PC-9 (cell line): Measurements from ENCODE around the gene MRPL1.

Source experiments
- EZH2 ChIP-seq: fragments of 200-600 bp; sonication (generic); IDR thresholded peaks from 2 replicates; pipeline ENCODE4 v1.8.0; 2017; ENCODE audit warnings: antibody characterized with exemption, low read depth
- TF ChIP-seq, protein P1 (sequence below): fragments of 200-600 bp; sonication (generic); conservative IDR thresholded peaks from 2 replicates; pipeline ENCODE4 v1.6.1; 2017; ENCODE audit warnings: mixed run types, antibody characterized with exemption, mild to moderate bottlenecking, moderate library complexity

- TF ChIP-seq, protein P1, sequence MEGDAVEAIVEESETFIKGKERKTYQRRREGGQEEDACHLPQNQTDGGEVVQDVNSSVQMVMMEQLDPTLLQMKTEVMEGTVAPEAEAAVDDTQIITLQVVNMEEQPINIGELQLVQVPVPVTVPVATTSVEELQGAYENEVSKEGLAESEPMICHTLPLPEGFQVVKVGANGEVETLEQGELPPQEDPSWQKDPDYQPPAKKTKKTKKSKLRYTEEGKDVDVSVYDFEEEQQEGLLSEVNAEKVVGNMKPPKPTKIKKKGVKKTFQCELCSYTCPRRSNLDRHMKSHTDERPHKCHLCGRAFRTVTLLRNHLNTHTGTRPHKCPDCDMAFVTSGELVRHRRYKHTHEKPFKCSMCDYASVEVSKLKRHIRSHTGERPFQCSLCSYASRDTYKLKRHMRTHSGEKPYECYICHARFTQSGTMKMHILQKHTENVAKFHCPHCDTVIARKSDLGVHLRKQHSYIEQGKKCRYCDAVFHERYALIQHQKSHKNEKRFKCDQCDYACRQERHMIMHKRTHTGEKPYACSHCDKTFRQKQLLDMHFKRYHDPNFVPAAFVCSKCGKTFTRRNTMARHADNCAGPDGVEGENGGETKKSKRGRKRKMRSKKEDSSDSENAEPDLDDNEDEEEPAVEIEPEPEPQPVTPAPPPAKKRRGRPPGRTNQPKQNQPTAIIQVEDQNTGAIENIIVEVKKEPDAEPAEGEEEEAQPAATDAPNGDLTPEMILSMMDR: no peak
- no peak for TF ChIP-seq EZH2
These were observed 14.5 kb downstream of the MRPL1 start for GRCh38 chr4:77877167-77877566.
